ENCODE measurements around the gene KIRREL3. TPM values are rescaled to one million over a fixed set of nuclear protein-coding genes. Genes with fewer than 3 reads are reported as not detected.

The KIRREL3 gene
- total RNA-seq, 2 donors from 2014 or later, result 0.61 to 0.64 TPM

DNA sequence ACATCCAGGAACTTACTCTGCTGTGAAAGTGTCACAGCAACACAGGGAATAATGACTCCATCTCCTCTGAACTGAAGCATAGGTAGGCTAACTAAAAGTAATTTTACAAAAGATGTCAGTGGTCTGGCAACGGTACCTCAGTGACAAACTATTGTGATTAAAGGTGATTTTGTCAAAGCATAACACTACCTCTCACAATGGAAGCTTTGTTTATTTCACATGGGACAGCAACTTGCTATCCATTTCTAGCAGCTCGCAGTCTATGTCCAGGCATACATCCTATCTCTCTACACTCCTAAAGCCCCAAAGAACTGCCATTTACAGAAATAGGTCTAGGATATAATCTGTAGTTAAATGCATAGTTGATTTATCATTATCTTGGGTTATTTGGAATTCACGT, 163.0 kb downstream of the KIRREL3 start:
- Histone ChIP-seq H3K36me3 (no peaks in the 10 kb centered on the region), H3K4me3 (no peak overlapping the region), H3K27me3 (no peaks in the 10 kb centered on the region), H3K9ac (ENCODE audit: low read depth in 2 of 2, low read length in 2 of 2) (no peak overlapping the region), H3K4me1 (no peaks in the 10 kb centered on the region), H3K27ac (no peak overlapping the region), H3K9me3 (no peaks in the 10 kb centered on the region)
- DNase-seq, result no peak
- intact Hi-C loops (cut with DNase I), result no loop called here
- TF ChIP-seq CTCF (IDR thresholded peaks at IDR 0.05), result no peak

DNA sequence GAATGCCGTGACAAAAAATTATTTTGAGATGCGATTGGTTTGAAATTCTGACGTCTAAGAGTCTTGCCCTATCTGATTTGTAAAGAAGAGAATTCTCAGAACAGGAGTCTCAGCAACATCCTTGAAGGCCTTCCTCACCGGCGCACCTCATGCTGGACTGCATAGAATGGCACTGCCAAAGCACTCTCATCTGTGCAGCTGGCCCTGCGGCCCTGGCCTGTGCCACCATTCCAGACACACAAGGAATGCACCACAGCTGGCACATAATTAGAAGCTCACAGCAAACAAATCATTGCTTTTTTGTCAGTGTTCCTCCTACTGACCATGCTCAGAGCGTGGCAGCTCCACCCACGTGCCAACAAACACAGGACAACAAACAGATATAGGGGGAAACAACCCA, 166.0 kb downstream of the KIRREL3 start:
- H3K27ac ChIP-seq, result no peak overlapping the region
- no peak overlapping the region for H3K4me3 ChIP-seq
- no peaks in the 10 kb centered on the region for H3K4me1 ChIP-seq
- intact Hi-C loops (cut with DNase I), result no loop called here
- no peaks in the 10 kb centered on the region for H3K27me3 ChIP-seq
- H3K9ac ChIP-seq (ENCODE audit: low read depth in 2 of 2, low read length in 2 of 2), result no peak overlapping the region
- DNase-seq, result no peak
- H3K36me3 ChIP-seq, result no peaks in the 10 kb centered on the region
- no peaks in the 10 kb centered on the region for H3K9me3 ChIP-seq
- no peak for TF ChIP-seq CTCF (IDR thresholded peaks at IDR 0.05)

GRCh38 chr11:126834149-126834548, 166.4 kb downstream of the KIRREL3 start:
- Histone ChIP-seq H3K27me3 (no peaks in the 10 kb centered on the region), H3K4me1 (no peaks in the 10 kb centered on the region), H3K4me3 (no peak overlapping the region), H3K36me3 (no peaks in the 10 kb centered on the region), H3K27ac (no peak overlapping the region), H3K9me3 (no peaks in the 10 kb centered on the region), H3K9ac (ENCODE audit: low read depth in 2 of 2, low read length in 2 of 2) (no peak overlapping the region)
- DNase-seq, result no peak
- intact Hi-C loops (cut with DNase I), result no loop called here
- no peak for TF ChIP-seq CTCF (IDR thresholded peaks at IDR 0.05)

GRCh38 chr11:126833065-126833464, 167.5 kb downstream of the KIRREL3 start:
- Histone ChIP-seq H3K36me3 (no peaks in the 10 kb centered on the region), H3K4me1 (no peaks in the 10 kb centered on the region), H3K9me3 (no peaks in the 10 kb centered on the region), H3K27me3 (no peaks in the 10 kb centered on the region), H3K9ac (ENCODE audit: low read depth in 2 of 2, low read length in 2 of 2) (no peak overlapping the region), H3K4me3 (no peak overlapping the region), H3K27ac (no peak overlapping the region)
- no peak for TF ChIP-seq CTCF (IDR thresholded peaks at IDR 0.05)
- no peak for DNase-seq
- intact Hi-C loops (cut with DNase I), result no loop called here

DNA sequence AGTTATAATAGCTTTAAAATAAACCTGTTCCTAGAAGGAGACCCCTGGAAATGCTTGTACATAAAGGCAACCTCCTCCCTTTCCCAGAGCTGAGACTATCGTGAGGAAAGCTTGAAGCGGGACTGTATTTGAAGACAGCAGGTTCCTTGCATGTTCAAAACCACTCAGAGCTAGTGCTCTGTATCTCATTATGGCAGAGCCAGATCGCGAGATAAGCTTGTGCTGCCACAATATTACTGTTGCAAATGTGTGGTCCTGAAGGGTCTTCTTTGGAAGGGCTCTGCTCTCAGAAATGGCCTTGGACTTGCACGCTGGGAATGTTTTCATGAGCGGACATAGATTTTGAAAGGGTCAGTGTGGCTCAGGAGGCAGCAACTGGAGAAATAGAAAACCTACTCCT, 168.2 kb downstream of the KIRREL3 start:
- no peak for DNase-seq
- Histone ChIP-seq H3K27me3 (no peaks in the 10 kb centered on the region), H3K9me3 (no peaks in the 10 kb centered on the region)

More for the DNA sequence above, 168.2 kb downstream of the KIRREL3 start:
- H3K9ac ChIP-seq (ENCODE audit: low read depth in 2 of 2, low read length in 2 of 2), result no peak overlapping the region
- H3K27ac ChIP-seq, result no peak overlapping the region
- no peak overlapping the region for H3K4me3 ChIP-seq
- no peaks in the 10 kb centered on the region for H3K4me1 ChIP-seq
- H3K36me3 ChIP-seq, result no peaks in the 10 kb centered on the region
- intact Hi-C loops (cut with DNase I), result no loop called here
- TF ChIP-seq CTCF (IDR thresholded peaks at IDR 0.05), result no peak
